GM18502 (cell line): ENCODE measurements around the gene SLC29A2.
"Not testable (repeated sequence)": the region's sequence is repeated elsewhere in the genome, so short reads cannot be mapped to it uniquely, and the experiment has no call there.

Experiments used
- ATAC-seq: cut with Tn5 transposase; IDR thresholded peaks from one replicate; pipeline ENCODE4 v1.9.1; 2021; ENCODE audit warnings: mild to moderate bottlenecking; ENCODE audit not compliant: unreplicated experiment, poor library complexity

SLC29A2 gene

GRCh38 chr11:66350560-66351235 is 20.9 kb downstream of the SLC29A2 start:
- not testable (repeated sequence) for ATAC-seq

DNA sequence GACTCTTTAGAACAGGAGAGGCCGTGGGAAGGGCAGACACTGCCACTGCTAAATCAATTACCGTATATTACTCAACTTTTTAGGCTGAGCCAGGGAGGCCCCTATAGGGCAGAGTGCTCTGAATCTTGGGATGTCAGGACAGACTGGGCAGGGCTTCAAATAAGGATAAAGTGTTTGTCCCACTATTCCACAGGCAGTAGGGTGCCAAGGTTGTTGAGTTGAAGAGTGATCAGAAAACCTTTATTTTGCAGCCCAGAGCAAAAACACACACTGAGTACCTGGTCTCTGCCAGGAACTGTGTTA is 22.5 kb downstream of the SLC29A2 start:
- no peak for ATAC-seq

DNA sequence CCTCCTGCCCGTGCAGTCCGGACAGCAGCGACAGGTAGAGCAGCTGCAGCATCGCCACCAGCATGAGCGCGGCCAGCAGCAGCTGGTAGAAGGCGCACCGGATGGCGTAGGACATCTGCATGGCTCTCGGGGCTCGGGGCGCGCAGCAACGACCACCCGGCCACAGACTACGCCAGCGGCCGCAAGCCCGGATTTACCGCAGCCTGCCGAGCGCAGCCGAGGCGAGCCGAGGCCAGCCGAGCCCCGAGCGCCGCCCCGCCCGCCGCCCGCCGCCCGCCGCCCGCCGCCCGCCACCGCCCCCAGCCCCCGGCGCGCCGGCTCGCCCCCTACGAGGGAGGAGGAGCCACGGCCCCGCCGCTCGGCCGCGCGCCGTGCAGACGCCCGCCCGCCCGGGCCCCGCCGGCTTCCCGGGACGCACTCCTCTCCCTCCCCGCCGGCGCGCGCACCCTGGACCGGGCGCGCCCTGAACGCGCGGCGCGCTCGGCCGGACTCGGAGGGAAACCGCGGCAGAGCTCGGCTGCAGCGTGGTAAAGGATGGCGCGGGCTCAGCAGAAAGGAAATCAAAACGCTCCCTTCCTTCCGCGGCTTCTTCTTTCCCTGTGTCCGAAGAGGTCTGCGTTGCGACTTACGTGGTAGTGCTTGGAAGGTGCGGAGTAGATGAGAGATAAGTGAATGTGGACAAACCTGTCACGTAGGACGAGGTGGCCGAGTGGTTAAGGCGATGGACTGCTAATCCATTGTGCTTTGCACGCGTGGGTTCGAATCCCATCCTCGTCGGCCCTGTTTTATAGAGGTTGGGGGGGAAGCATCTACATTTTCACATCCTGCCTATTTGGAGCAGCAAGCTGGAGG is 23.9 kb downstream of the SLC29A2 start, which contains the start of gene B4GAT1:
TSS of gene B4GAT1 (minus strand) at position 205 of the 852 bp plus-strand sequence. CDS start at position 121, 84 bp downstream.
- ATAC-seq: no peak

DNA sequence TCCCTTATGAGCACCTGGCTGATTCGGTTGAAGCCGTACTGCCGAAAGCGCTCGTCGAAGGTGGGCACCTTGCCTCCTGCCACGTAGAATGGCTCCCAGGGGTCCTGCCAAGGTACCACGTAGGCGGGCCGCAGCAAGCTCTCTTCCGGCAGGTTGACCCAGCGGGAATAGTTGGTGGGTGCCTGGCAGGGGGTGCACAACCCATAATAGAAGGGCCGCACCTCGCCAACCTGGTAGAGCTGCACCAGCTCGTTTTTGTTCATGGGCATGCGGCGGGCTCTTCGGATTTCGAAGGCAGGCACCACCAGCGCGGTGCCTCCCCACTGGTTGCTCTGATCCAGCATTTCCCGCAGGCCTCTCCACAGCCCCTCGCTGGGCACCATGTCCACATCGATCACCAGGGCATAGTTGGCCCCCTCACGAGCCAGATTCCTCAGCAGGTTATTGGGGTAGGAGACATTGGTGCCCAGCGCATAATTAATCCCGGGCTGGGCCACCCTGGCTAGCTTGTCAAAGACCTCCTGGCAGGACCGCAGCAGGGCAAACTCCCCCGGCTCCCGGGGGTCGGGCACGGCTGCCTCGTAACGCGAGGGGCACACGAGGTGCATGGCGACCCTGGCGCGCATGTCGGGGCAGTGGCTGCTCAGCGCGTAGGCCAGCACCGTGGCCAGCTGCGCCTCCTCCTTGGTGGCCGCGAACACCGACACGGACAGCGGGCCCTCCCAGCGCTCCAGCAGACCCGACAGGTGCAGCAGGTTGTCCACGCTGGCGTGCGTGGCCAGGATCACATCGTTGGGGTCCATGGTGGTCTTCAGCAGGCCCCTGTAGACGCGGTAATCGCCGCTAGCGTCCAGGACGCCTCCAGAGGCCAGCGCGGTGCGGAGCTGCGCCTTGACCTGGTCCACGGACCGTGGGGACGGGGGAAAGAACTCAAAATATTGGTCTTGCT is 24.8 kb downstream of the SLC29A2 start:
- no peak for ATAC-seq

GRCh38 chr11:66345316-66345649 is 26.3 kb downstream of the SLC29A2 start:
- ATAC-seq: peak; percentile 15

- ATAC-seq: peak; percentile 76
Observed at GRCh38 chr11:66344550-66345315, 26.8 kb downstream of the SLC29A2 start, which contains the start of gene BRMS1. TSS of gene BRMS1 (minus strand) at chr11:66345104. CDS start at chr11:66342234, 2,870 bp downstream.

DNA sequence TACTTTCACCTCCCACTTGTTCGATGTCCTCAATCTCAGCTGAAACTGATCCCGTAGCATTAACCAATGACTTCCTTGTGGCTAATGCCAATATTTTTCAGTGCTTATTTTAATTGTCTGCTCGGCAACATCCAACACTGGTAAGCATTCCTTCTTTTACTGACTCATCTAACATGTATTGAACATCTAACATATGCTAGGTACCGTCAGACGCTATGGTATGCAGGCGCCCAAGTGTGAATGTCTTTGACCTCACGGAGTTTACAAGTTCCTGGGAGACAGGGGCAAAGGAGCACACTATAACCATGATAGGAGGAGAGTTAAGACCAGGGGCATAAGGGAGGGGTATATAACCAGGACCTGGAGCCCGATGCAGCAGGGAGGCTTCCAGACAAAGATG is 28.4 kb downstream of the SLC29A2 start:
- ATAC-seq: no peak

GRCh38 chr11:66341502-66342126 is 29.9 kb downstream of the SLC29A2 start:
- no peak for ATAC-seq

GRCh38 chr11:66340596-66341501 is 30.7 kb downstream of the SLC29A2 start:
- ATAC-seq: no peak

- no peak for ATAC-seq
Observed at GRCh38 chr11:66339686-66340483, 31.7 kb downstream of the SLC29A2 start.

DNA sequence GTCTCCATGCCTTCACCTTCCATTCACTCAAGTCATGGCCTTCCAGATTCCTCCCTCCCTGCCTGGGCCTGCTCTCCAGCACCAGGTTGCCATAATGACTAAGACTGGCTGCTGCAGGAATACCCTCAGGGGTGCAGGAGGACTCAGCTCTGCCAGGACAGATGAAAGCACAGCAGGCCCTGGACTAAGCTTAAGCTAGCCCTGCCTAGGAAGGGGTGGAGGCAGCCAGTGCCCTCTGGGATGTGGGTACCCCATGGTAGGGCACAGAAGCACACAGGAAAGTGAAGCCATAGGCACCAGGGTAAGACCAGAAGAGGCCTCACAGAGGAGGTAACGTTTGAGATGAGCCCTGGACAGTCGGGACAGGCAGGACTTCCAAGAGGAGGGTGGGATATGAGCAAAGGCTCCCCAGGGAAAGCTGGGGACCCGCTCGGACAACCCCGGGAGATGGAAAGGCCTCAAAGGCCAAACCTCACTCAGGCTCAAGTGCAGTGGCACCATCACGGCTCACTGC is 32.3 kb downstream of the SLC29A2 start:
- ATAC-seq: no peak

DNA sequence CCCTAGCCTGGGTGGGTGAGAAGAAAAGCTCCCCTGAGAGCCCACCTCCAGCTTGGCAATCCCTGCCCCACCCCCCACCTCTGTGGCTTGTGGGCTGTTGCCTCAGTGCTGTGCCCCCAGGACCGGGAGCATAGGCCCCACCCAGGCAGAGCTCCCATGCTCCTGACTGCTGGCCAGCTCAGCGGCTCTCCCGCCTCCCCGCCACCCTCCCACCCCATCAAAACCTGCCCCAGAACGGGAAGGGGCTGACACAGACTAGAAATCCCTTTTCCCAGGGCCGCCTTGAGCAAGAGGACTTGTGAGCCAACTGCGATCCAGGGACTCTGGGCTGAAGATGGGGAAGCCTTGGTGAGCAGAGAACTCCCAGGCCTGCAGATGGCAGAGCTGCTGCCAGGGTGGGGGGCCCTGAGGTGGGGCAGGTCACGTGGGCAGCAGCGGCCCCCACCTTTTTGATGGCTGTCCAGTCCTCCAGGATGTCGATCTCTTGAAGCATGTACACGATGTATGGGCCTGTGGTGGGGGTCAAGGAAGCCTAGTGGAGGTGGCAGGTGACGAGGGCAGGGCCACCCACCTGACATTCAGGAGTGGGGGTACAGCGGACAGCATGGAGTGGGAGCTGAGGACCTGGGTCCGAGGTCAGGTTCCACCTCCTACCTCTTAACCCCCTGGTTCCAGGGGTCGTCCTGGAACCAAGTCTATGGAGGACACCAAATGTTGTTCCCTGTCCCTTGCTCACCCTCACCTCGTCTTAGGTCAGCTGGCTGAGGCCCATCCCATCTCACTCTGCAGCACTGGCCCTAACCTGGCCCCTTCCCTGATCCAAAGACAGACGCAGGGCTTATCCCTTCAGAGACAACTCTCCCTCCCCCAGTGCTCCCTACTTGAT is 33.0 kb downstream of the SLC29A2 start:
- ATAC-seq: no peak

DNA sequence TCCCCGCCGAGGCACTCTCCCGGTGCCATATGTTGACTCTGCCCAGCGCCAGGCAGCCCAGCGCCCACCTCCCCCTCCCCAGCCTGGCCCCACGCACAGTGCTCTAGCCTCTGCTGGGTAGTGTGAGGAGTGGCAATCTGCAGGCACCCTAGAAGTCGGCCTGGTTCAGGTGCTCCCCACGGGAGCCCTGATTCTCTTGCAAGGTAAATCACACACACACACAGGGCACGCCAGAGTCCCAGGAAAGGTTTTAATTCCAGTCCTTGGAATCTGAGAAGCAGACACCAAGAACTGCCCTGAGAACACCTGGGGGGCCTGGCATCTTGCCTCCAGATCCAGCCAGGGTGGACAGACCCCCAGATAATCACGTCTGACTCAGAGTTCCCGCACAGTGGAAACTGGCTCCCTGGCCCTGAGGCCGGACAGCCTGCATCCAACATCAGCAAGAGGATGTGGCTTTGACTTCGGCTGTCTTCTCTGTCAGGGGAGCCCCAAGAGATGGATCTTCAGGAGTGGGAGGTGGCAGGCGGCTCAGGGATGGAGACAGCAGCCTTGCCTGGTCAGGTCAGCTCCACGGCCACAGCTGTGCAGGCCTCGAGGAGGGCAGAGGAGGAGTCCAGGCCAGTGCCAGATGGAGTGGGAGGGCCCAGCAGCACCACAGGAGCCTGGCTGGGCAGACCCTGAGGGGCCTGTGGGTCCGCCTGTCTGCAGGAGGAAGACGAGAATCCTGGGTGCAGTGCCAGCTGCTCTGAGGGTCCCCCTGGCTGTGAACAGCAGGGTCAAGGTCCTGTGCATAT is 34.3 kb downstream of the SLC29A2 start:
- no peak for ATAC-seq

GRCh38 chr11:66336234-66337102 is 35.1 kb downstream of the SLC29A2 start, which contains the start of gene RIN1:
TSS of gene RIN1 (minus strand) at chr11:66336434. CDS start at chr11:66336402, 32 bp downstream.
- peak; percentile 70 for ATAC-seq
